Kidney glomerular epithelial cell (primary cell): ENCODE data around the gene SF3B2.
A peak's percentile ranks its signal among the peaks of the same experiment; 100 is the strongest.
"Not testable (repeated sequence)": the region's sequence is repeated elsewhere in the genome, so short reads cannot be mapped to it uniquely, and the experiment has no call there.

Experiments
- DNase-seq: peaks from one replicate; lab custom pipeline; 2025; lab: John Stamatoyannopoulos, UW

The SF3B2 gene

GRCh38 chr11:66072081-66072480 lies 19.9 kb downstream of the SF3B2 start:
- DNase-seq = no peak

- DNase-seq = no peak
These were observed 20.4 kb downstream of the SF3B2 start for GRCh38 chr11:66072518-66072917.

- DNase-seq = no peak
These were observed 21.5 kb downstream of the SF3B2 start for GRCh38 chr11:66073669-66074068.

- DNase-seq = no peak
These were observed 23.1 kb downstream of the SF3B2 start for GRCh38 chr11:66075273-66075672.

GRCh38 chr11:66076561-66076960 lies 24.4 kb downstream of the SF3B2 start:
- no peak for DNase-seq

- no peak for DNase-seq
These were observed 25.8 kb downstream of the SF3B2 start for GRCh38 chr11:66077927-66078326.

GRCh38 chr11:66078949-66079348 lies 26.8 kb downstream of the SF3B2 start:
- not testable (repeated sequence) for DNase-seq

- no peak for DNase-seq
These were observed 28.1 kb downstream of the SF3B2 start for GRCh38 chr11:66080055-66080817.

GRCh38 chr11:66081505-66081904 lies 29.3 kb downstream of the SF3B2 start:
- no peak for DNase-seq

- DNase-seq = no peak
These were observed 31.0 kb downstream of the SF3B2 start for GRCh38 chr11:66082946-66083698.

- DNase-seq = no peak
These were observed 31.6 kb downstream of the SF3B2 start for GRCh38 chr11:66083767-66084166.

GRCh38 chr11:66084821-66085475 lies 32.8 kb downstream of the SF3B2 start:
- no peak for DNase-seq

- no peak for DNase-seq
These were observed 35.2 kb downstream of the SF3B2 start for GRCh38 chr11:66087148-66087908.

GRCh38 chr11:66089067-66089466 lies 36.9 kb downstream of the SF3B2 start:
- DNase-seq = no peak

GRCh38 chr11:66090288-66090687 lies 38.1 kb downstream of the SF3B2 start:
- no peak for DNase-seq

GRCh38 chr11:66092125-66092524 lies 40.0 kb downstream of the SF3B2 start:
- DNase-seq = not testable (repeated sequence)

GRCh38 chr11:66099746-66100145 lies 47.6 kb downstream of the SF3B2 start:
- DNase-seq = not testable (repeated sequence)

- peak; percentile 52 for DNase-seq
These were observed 48.3 kb downstream of the SF3B2 start for GRCh38 chr11:66100272-66101065.

GRCh38 chr11:66101066-66101464 lies 48.9 kb downstream of the SF3B2 start:
- no peak for DNase-seq

GRCh38 chr11:66104057-66104638 lies 52.0 kb downstream of the SF3B2 start:
- DNase-seq = no peak
